HepG2 (cell line): ENCODE results near the gene AQP11. TPM values are rescaled to one million over a fixed set of nuclear protein-coding genes. Genes with fewer than 3 reads are reported as not detected.

Source experiments
- ATF7-NPFF ChIP-seq: sonication (generic); formaldehyde crosslinking; IDR thresholded peaks from 2 replicates; pipeline ENCODE4 v1.8.1; 2023; ENCODE audit warnings: mild to moderate bottlenecking, low read depth, missing genetic modification reagents, moderate library complexity
- HNF1A ChIP-seq, 2 experiments: sonication (generic) in 1 of 2; formaldehyde crosslinking in 1 of 2; IDR thresholded peaks; 2 replicates each; pipeline versions ENCODE4 v1.4.0 to v1.6.1; 2016 to 2020; ENCODE audit warnings: borderline replicate concordance in 1 of 2, low read depth in 1 of 2, mild to moderate bottlenecking in 1 of 2, missing genetic modification reagents in 1 of 2
- MIXL1 ChIP-seq: IDR thresholded peaks from 2 replicates; pipeline ENCODE4 v1.6.1; 2016
- NR2F6 ChIP-seq, 2 experiments: IDR thresholded peaks; 2 replicates each; pipeline ENCODE4 v1.6.1; 2016; ENCODE audit warnings: antibody characterized with exemption in 1 of 2, mild to moderate bottlenecking in 1 of 2
- PLSCR1 ChIP-seq: sonication (generic); formaldehyde crosslinking; IDR thresholded peaks from 2 replicates; pipeline ENCODE4 v1.5.0; 2020; ENCODE audit warnings: missing genetic modification reagents, mild to moderate bottlenecking, borderline replicate concordance
- RBAK ChIP-seq: sonication (generic); formaldehyde crosslinking; IDR thresholded peaks from 2 replicates; pipeline ENCODE4 v1.5.1; 2020; ENCODE audit warnings: mild to moderate bottlenecking, missing genetic modification reagents
- RORA ChIP-seq: sonication (generic); formaldehyde crosslinking; IDR thresholded peaks from 2 replicates; pipeline ENCODE4 v1.5.0; 2020; ENCODE audit warnings: mild to moderate bottlenecking, missing genetic modification reagents, moderate library complexity
- SSRP1 ChIP-seq: IDR thresholded peaks from 2 replicates; pipeline ENCODE4 v1.6.1; 2016; ENCODE audit warnings: control low read depth
- SUZ12 ChIP-seq: fragments of 150-350 bp; IDR thresholded peaks from 2 replicates; pipeline ENCODE4 v1.6.1; 2014; ENCODE audit warnings: low read depth, low read length
- XBP1 ChIP-seq: sonication (generic); formaldehyde crosslinking; IDR thresholded peaks from 2 replicates; pipeline ENCODE4 v1.5.0; 2020; ENCODE audit warnings: missing genetic modification reagents
- ZNF333 ChIP-seq: sonication (generic); formaldehyde crosslinking; IDR thresholded peaks from 2 replicates; pipeline ENCODE4 v1.4.0; 2020; ENCODE audit warnings: mild to moderate bottlenecking, missing genetic modification reagents, borderline replicate concordance
- ZNF777 ChIP-seq: sonication (generic); formaldehyde crosslinking; IDR thresholded peaks from 2 replicates; pipeline ENCODE4 v1.4.0; 2020; ENCODE audit warnings: missing genetic modification reagents
- polyA plus RNA-seq, 8 experiments: library from polyadenylated mRNA; depleted of rRNA in 3 of 8; stranded (reverse) in 7 of 8; unstranded in 1 of 8; fragments of >200 nt; fragmentation: Illumina TruSeq in 4 of 8; extraction: Trizol in 4 of 8; gene quantifications; 2 replicates each; pipeline versions ENCODE4 v1.2.1 to v1.2.3, GENCODE V29; 2011 to 2016; ENCODE audit warnings: low read depth in 4 of 8, missing spikeins in 1 of 8, mixed read lengths in 1 of 8; ENCODE audit not compliant: insufficient read depth in 1 of 8
- total RNA-seq, 5 experiments: library from RNA; depleted of rRNA; stranded (reverse); fragments of >200 nt; fragmentation: Illumina TruSeq; extraction: Trizol; gene quantifications; 2 replicates each; pipeline ENCODE4 v1.2.3, GENCODE V29; 2016; ENCODE audit warnings: low read depth in 1 of 5
- TF ChIP-seq, protein P1 (sequence below): sonication (generic); formaldehyde crosslinking; IDR thresholded peaks from 2 replicates; pipeline ENCODE4 v1.4.0; 2020; ENCODE audit warnings: missing genetic modification reagents, borderline replicate concordance
- TF ChIP-seq, protein P2 (sequence below): sonication (generic); formaldehyde crosslinking; IDR thresholded peaks from 2 replicates; pipeline ENCODE4 v1.4.0; 2020; ENCODE audit warnings: missing genetic modification reagents, borderline replicate concordance

Gene AQP11
- total and polyA plus RNA-seq, 2 of the 13 experiments (the other 11 are each of a cell fraction or from before 2014, with no cell fraction given) = 10.4 to 15.3 TPM

DNA sequence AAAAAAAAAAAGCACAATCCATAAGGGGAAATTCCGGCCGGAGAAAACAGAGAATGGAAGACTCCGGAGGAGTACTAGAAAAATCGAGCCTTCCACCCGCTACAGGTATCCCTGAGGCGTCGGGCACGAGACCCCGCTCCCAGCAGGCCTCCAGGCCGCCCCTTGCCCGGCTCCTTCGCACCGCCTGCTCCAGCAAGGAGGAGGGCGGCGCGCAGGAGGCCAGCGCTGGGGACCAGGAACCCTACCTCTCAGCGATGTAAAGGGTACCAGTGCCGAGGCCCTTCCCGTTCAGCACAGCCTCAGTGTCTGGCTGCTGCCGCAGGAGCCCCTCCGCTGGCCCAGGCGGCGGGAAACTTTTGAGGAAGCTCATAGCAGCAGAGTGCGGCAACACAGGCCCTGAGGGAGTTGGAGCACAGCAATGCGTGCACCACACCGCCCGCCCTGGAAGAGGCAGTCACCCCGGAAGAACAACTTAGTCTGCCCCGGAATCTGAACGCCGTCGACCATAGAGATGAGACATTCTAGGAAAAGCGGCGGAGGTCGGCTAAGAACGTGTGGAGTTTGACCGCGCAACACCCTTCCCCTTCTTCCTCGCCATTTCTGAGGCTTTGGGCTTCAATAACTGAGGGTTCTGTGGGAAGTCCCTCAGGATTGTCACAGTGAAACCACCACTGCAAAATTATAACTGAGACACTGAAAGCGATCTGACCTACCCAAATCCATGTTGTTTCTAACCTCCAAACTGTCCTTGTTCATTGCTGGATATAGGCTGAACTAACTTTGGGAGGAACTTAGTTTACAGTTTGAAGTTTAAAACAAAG lies 47.8 kb downstream of the AQP11 start, which contains the start of gene CLNS1A (continued):
- TF ChIP-seq, protein P1, sequence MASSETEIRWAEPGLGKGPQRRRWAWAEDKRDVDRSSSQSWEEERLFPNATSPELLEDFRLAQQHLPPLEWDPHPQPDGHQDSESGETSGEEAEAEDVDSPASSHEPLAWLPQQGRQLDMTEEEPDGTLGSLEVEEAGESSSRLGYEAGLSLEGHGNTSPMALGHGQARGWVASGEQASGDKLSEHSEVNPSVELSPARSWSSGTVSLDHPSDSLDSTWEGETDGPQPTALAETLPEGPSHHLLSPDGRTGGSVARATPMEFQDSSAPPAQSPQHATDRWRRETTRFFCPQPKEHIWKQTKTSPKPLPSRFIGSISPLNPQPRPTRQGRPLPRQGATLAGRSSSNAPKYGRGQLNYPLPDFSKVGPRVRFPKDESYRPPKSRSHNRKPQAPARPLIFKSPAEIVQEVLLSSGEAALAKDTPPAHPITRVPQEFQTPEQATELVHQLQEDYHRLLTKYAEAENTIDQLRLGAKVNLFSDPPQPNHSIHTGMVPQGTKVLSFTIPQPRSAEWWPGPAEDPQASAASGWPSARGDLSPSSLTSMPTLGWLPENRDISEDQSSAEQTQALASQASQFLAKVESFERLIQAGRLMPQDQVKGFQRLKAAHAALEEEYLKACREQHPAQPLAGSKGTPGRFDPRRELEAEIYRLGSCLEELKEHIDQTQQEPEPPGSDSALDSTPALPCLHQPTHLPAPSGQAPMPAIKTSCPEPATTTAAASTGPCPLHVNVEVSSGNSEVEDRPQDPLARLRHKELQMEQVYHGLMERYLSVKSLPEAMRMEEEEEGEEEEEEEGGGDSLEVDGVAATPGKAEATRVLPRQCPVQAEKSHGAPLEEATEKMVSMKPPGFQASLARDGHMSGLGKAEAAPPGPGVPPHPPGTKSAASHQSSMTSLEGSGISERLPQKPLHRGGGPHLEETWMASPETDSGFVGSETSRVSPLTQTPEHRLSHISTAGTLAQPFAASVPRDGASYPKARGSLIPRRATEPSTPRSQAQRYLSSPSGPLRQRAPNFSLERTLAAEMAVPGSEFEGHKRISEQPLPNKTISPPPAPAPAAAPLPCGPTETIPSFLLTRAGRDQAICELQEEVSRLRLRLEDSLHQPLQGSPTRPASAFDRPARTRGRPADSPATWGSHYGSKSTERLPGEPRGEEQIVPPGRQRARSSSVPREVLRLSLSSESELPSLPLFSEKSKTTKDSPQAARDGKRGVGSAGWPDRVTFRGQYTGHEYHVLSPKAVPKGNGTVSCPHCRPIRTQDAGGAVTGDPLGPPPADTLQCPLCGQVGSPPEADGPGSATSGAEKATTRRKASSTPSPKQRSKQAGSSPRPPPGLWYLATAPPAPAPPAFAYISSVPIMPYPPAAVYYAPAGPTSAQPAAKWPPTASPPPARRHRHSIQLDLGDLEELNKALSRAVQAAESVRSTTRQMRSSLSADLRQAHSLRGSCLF = no peak; the same call in 1 of the 2 replicates
- TF ChIP-seq MIXL1 = peak; percentile 73
- no peak for TF ChIP-seq RORA (CRISPR knock-in tag)
- TF ChIP-seq PLSCR1 (CRISPR knock-in tag) = no peak
- TF ChIP-seq SSRP1 = no peak
- TF ChIP-seq SUZ12 = no peak
- TF ChIP-seq, protein P2, sequence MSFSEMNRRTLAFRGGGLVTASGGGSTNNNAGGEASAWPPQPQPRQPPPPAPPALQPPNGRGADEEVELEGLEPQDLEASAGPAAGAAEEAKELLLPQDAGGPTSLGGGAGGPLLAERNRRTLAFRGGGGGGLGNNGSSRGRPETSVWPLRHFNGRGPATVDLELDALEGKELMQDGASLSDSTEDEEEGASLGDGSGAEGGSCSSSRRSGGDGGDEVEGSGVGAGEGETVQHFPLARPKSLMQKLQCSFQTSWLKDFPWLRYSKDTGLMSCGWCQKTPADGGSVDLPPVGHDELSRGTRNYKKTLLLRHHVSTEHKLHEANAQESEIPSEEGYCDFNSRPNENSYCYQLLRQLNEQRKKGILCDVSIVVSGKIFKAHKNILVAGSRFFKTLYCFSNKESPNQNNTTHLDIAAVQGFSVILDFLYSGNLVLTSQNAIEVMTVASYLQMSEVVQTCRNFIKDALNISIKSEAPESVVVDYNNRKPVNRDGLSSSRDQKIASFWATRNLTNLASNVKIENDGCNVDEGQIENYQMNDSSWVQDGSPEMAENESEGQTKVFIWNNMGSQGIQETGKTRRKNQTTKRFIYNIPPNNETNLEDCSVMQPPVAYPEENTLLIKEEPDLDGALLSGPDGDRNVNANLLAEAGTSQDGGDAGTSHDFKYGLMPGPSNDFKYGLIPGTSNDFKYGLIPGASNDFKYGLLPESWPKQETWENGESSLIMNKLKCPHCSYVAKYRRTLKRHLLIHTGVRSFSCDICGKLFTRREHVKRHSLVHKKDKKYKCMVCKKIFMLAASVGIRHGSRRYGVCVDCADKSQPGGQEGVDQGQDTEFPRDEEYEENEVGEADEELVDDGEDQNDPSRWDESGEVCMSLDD (CRISPR knock-in tag) = no peak
- TF ChIP-seq RBAK (CRISPR knock-in tag) = no peak
- no peak for TF ChIP-seq XBP1 (CRISPR knock-in tag)
- TF ChIP-seq ZNF333 (CRISPR knock-in tag) = peak; percentile 68; the same call in 1 of the 2 replicates
- TF ChIP-seq HNF1A (IDR thresholded peaks at IDR 0.05; ENCODE audit: low read depth) = no peak
- peak; percentile 58 for TF ChIP-seq HNF1A (CRISPR knock-in tag; IDR thresholded peaks at IDR 0.05; ENCODE audit: borderline replicate concordance)
- TF ChIP-seq NR2F6 (IDR thresholded peaks at IDR 0.05) = no peak
- peak; percentile 54; the same call in 1 of the 2 replicates for TF ChIP-seq NR2F6 (CRISPR knock-in tag; IDR thresholded peaks at IDR 0.05)
- no peak for TF ChIP-seq ZNF777 (CRISPR knock-in tag)
- peak; percentile 32; the same call in 1 of the 2 replicates for TF ChIP-seq ATF7-NPFF (CRISPR knock-in tag)
